B cell (primary cell): ENCODE results near the gene ARMC9.

Experiments used
- EZH2 ChIP-seq: IDR thresholded peaks from 2 replicates; pipeline ENCODE4 v1.6.1; 2012; ENCODE audit warnings: borderline replicate concordance, low read depth, mild to moderate bottlenecking, moderate library complexity, low read length; ENCODE audit not compliant: insufficient read depth, poor library complexity, severe bottlenecking
- TF ChIP-seq, protein P1 (sequence below): fragments of 200-600 bp; IDR thresholded peaks from one replicate; pipeline ENCODE4 v1.8.0; 2022; ENCODE audit warnings: antibody characterized with exemption, mild to moderate bottlenecking

- no peak for TF ChIP-seq EZH2
- TF ChIP-seq, protein P1, sequence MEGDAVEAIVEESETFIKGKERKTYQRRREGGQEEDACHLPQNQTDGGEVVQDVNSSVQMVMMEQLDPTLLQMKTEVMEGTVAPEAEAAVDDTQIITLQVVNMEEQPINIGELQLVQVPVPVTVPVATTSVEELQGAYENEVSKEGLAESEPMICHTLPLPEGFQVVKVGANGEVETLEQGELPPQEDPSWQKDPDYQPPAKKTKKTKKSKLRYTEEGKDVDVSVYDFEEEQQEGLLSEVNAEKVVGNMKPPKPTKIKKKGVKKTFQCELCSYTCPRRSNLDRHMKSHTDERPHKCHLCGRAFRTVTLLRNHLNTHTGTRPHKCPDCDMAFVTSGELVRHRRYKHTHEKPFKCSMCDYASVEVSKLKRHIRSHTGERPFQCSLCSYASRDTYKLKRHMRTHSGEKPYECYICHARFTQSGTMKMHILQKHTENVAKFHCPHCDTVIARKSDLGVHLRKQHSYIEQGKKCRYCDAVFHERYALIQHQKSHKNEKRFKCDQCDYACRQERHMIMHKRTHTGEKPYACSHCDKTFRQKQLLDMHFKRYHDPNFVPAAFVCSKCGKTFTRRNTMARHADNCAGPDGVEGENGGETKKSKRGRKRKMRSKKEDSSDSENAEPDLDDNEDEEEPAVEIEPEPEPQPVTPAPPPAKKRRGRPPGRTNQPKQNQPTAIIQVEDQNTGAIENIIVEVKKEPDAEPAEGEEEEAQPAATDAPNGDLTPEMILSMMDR: no peak
Observed at GRCh38 chr2:231167745-231168459, 30.5 kb upstream of the ARMC9 start.
